Measurements from ENCODE around the gene HS6ST3. TPM values are rescaled to one million over a fixed set of nuclear protein-coding genes. Genes with fewer than 3 reads are reported as not detected.

HS6ST3 gene
- total RNA-seq, 2 experiments from 2014 or later = not detected

DNA sequence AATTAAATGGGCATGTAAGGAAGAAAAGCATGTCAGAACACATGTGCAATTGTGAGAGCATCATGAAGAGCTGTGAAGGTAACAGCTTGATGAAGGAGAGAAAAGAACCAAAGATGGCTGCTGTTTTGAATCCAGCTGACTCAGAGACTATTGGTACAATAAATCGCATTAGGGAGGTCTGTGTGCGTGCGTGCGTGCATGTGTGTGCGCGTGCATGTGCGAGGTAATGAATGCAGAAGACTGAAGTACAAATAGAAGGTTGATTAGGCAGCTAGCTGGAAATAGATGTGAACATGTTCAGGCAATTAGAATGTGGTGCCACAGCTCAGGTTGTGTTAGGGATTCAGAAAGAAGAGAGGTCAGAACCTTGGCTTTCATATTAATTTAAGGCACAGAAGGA, 463.9 kb downstream of the HS6ST3 start:
- H3K4me1 Mint-ChIP-seq (ENCODE audit: low read depth) = no peaks in the 10 kb centered on the region
- H3K36me3 Mint-ChIP-seq (ENCODE audit: low read depth) = no peaks in the 10 kb centered on the region
- no peaks in the 10 kb centered on the region for H3K9me3 Mint-ChIP-seq
- intact Hi-C loops (cut with micrococcal nuclease) = no loop called here
- CTCF ChIA-PET = no interaction called here
- DNase-seq (no peak), ATAC-seq (no peak)
- no peak overlapping the region for H3K4me3 Mint-ChIP-seq
- H3K27ac Mint-ChIP-seq = no peak overlapping the region
- H3K27me3 Mint-ChIP-seq = no peaks in the 10 kb centered on the region
- TF ChIP-seq, protein P1, sequence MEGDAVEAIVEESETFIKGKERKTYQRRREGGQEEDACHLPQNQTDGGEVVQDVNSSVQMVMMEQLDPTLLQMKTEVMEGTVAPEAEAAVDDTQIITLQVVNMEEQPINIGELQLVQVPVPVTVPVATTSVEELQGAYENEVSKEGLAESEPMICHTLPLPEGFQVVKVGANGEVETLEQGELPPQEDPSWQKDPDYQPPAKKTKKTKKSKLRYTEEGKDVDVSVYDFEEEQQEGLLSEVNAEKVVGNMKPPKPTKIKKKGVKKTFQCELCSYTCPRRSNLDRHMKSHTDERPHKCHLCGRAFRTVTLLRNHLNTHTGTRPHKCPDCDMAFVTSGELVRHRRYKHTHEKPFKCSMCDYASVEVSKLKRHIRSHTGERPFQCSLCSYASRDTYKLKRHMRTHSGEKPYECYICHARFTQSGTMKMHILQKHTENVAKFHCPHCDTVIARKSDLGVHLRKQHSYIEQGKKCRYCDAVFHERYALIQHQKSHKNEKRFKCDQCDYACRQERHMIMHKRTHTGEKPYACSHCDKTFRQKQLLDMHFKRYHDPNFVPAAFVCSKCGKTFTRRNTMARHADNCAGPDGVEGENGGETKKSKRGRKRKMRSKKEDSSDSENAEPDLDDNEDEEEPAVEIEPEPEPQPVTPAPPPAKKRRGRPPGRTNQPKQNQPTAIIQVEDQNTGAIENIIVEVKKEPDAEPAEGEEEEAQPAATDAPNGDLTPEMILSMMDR (IDR thresholded peaks at IDR 0.05) = no peak
- POLR2A ChIA-PET = no interaction called here

DNA sequence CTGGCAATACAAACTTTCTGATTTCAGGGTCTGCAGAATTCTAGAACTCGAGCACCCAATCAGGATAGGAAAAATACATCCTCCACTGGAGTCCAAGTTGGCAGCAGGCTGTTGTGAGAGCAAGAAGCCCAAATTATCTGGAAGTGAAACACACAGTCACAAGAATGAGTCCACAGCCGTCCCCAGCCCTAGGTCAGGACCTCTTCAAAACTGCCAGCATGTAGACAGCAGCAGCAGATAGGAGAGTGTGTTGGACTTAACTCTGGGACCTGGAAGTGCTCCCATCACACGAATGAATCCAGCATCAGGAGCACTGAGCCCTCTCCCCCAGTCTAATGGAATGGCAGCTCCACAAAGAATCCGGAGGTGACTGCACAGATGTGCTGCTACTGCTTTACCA, 483.7 kb downstream of the HS6ST3 start:
- no peak overlapping the region for H3K27ac Mint-ChIP-seq

DNA sequence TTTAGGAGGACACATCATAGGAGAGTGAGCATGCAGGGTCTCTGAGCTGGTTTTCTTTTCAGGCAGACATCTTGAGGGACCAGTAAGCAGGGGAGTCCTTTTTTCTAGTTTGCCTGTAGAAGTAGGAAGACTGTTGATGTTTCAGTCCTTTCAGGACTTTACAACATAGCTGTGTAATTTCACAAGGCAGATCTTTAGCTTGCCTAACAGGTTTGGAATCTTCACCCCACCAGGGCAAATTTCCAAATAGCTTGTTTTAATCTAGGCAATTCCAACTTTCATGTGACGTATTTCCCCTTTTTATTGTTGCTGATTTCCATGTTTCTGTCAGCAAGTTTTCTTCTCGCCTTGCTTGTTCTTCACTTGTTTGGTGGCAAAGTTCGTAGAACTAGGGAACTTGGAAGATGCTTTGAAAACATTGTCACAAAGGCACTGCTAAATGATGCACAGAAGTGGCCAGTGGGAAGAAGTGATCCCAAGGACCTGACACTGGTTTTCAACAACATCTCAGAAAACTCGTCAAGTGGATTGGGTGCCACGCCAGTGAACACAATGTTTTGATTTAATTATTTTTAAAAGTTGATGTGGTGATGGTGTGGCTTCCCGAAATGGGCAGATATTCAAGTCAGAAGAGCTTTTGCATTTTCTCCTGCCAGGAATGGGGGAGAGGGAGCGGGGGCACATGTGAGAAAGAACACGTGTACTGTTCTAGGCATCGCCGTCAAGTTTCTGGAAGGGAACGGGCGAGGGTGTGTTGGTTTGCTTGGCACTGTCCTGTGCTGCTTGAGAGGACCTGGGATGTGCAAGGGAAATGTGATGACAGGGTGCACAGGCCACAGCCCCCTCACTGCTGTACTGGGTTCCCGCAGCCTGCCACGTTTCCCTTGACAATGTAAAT, 485.8 kb downstream of the HS6ST3 start:
- Mint-ChIP-seq H3K27me3 (no peaks in the 10 kb centered on the region), H3K4me3 (no peak overlapping the region), H3K9me3 (peaks cover 9% of the 10 kb centered on the region), H3K4me1 (ENCODE audit: low read depth) (no peaks in the 10 kb centered on the region), H3K27ac (no peak overlapping the region), H3K36me3 (ENCODE audit: low read depth) (no peaks in the 10 kb centered on the region)
- TF ChIP-seq, protein P1 (IDR thresholded peaks at IDR 0.05) = no peak
- ChIA-PET POLR2A (no interaction called here), CTCF (no interaction called here)
- ATAC-seq (no peak), DNase-seq (no peak)
- intact Hi-C loops (cut with micrococcal nuclease) = no loop called here

More for the DNA sequence above, 483.7 kb downstream of the HS6ST3 start:
- TF ChIP-seq, protein P1 (IDR thresholded peaks at IDR 0.05) = no peak
- ChIA-PET CTCF (no interaction called here), POLR2A (no interaction called here)
- Mint-ChIP-seq H3K36me3 (ENCODE audit: low read depth) (no peaks in the 10 kb centered on the region), H3K9me3 (peaks cover 9% of the 10 kb centered on the region), H3K4me1 (ENCODE audit: low read depth) (no peaks in the 10 kb centered on the region), H3K4me3 (no peak overlapping the region), H3K27me3 (no peaks in the 10 kb centered on the region)
- intact Hi-C loops (cut with micrococcal nuclease) = no loop called here
- no peak for ATAC-seq
- no peak for DNase-seq

DNA sequence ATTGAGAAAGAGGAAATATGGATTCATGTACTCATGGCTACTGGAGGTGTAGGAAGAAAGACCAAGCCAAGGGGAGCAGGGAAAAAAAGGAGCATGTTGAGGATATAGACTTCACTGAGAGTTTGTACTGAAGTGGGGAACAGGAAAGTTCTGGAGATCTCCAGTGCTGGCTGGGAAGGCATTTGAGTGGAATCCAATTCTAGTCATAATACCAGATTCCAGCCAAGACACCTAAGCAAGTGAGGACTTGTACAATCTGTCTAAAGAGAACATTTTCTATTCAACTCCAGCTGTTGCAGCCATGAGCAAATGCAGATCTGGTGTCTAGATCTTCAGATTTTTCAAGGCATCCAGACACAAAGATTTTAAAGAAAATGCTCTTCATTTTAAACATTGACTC, 491.8 kb downstream of the HS6ST3 start:
- Mint-ChIP-seq H3K4me1 (ENCODE audit: low read depth) (no peaks in the 10 kb centered on the region), H3K9me3 (peaks cover 4% of the 10 kb centered on the region), H3K4me3 (no peak overlapping the region), H3K36me3 (ENCODE audit: low read depth) (no peaks in the 10 kb centered on the region), H3K27ac (no peak overlapping the region), H3K27me3 (no peaks in the 10 kb centered on the region)
- DNase-seq (no peak), ATAC-seq (no peak)
- TF ChIP-seq, protein P1 (IDR thresholded peaks at IDR 0.05) = no peak
- intact Hi-C loops (cut with micrococcal nuclease) = no loop called here
- ChIA-PET POLR2A (no interaction called here), CTCF (no interaction called here)

DNA sequence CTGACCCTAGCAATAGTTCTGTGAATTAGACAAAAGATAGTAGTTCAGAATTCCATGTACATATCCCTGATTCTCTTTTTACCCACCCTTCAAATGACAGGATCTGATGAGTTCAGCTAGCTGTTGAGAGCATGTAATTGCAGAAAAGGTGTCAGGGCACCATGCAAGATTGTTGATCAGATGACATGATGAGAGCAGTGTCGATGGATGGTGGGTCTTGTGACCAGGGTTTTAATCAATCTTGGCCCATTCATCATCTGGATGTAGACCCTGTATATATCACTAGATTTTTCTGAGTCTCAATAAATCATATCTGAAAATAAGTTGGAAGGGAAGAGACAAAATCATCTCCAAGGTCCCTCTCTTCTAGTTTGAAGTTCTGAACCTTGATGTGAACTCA, 525.3 kb downstream of the HS6ST3 start:
- peaks cover 9% of the 10 kb centered on the region for H3K9me3 Mint-ChIP-seq
- TF ChIP-seq, protein P1 (IDR thresholded peaks at IDR 0.05) = no peak
- DNase-seq (no peak), ATAC-seq (no peak)
- intact Hi-C loops (cut with micrococcal nuclease) = no loop called here
- no peaks in the 10 kb centered on the region for H3K27me3 Mint-ChIP-seq
- H3K4me1 Mint-ChIP-seq (ENCODE audit: low read depth) = no peaks in the 10 kb centered on the region
- H3K27ac Mint-ChIP-seq = no peak overlapping the region
- no peaks in the 10 kb centered on the region for H3K36me3 Mint-ChIP-seq (ENCODE audit: low read depth)
- POLR2A ChIA-PET = no interaction called here
- CTCF ChIA-PET = no interaction called here
- no peak overlapping the region for H3K4me3 Mint-ChIP-seq
